Natural killer cell (primary cell): ENCODE measurements around the gene UXS1. TPM values are rescaled to one million over a fixed set of nuclear protein-coding genes. Genes with fewer than 3 reads are reported as not detected.

Experiments used
- ATAC-seq, 3 donors: fragments of 150-1000 bp in 2 of 3; fragments of 200-7000 bp in 1 of 3; cut with Tn5 transposase; 1 replicate in 1 of 3; 2 replicates in 2 of 3; pipeline ENCODE4 v1.10.0; 2021; ENCODE audit warnings: mild to moderate bottlenecking in 2 of 3, moderate library complexity in 2 of 3
- DNase-seq, 2 donors: peaks; one replicate each; pipeline versions ENCODE4 v3.0.0 to v3.0.0-alpha.2; 2013 to 2021; ENCODE audit warnings: mixed read lengths in 1 of 2
- H3K27ac ChIP-seq: one replicate; pipeline ENCODE4 v1.5.1; 2013; ENCODE audit warnings: mild to moderate bottlenecking, low read length
- H3K27me3 ChIP-seq: one replicate; pipeline ENCODE4 v1.6.1; 2013; ENCODE audit warnings: low read length; ENCODE audit not compliant: control insufficient read depth, insufficient read depth
- H3K36me3 ChIP-seq: one replicate; pipeline ENCODE4 v1.6.1; 2013; ENCODE audit warnings: low read length; ENCODE audit not compliant: control insufficient read depth, insufficient read depth
- H3K4me1 ChIP-seq: one replicate; pipeline ENCODE4 v1.6.1; 2013; ENCODE audit warnings: low read length; ENCODE audit not compliant: control insufficient read depth, insufficient read depth
- H3K4me3 ChIP-seq: one replicate; pipeline ENCODE4 v1.5.1; 2013; ENCODE audit warnings: low read length
- H3K9me3 ChIP-seq: one replicate; pipeline ENCODE4 v1.6.1; 2013; ENCODE audit warnings: low read length; ENCODE audit not compliant: control insufficient read depth, insufficient read depth
- H3K27ac Mint-ChIP-seq, 2 donors: one replicate each; pipeline ENCODE4 v1.8.0; 2022; ENCODE audit warnings: mild to moderate bottlenecking in 2 of 2, mixed read lengths in 2 of 2, moderate library complexity in 1 of 2
- H3K27me3 Mint-ChIP-seq, 2 donors: one replicate each; pipeline ENCODE4 v1.8.0; 2022; ENCODE audit warnings: low read depth in 2 of 2, mixed read lengths in 2 of 2
- H3K36me3 Mint-ChIP-seq: one replicate; pipeline ENCODE4 v1.8.0; 2022; ENCODE audit warnings: mixed read lengths
- H3K4me1 Mint-ChIP-seq, 2 donors: one replicate each; pipeline ENCODE4 v1.8.0; 2022; ENCODE audit warnings: mixed read lengths in 2 of 2
- H3K4me3 Mint-ChIP-seq: one replicate; pipeline ENCODE4 v1.8.0; 2022; ENCODE audit warnings: mild to moderate bottlenecking, moderate library complexity, mixed read lengths
- H3K9me3 Mint-ChIP-seq, 2 donors: one replicate each; pipeline ENCODE4 v1.8.0; 2022; ENCODE audit warnings: mixed read lengths in 2 of 2
- WGBS: methylation state at CpG from one replicate; pipeline ENCODE4 v1.1.7; 2013; ENCODE audit warnings: missing lambda C conversion rate; ENCODE audit not compliant: insufficient coverage; 5-methylcytosine and 5-hydroxymethylcytosine counted together
- intact Hi-C: fragments of 100-400 bp; cut with micrococcal nuclease; formaldehyde crosslinking; loops from one replicate; pipeline ENCODE4 v1.14.2; 2022
- total RNA-seq, 4 donors: library from RNA; stranded (reverse); fragments of 120-200 nt in 1 of 4; gene quantifications; one replicate each; pipeline versions ENCODE4 v1.2.3 to v1.2.4, GENCODE V29; 2013 to 2022
- TF ChIP-seq, protein P1 (sequence below): fragments of 200-600 bp; IDR thresholded peaks from one replicate; pipeline ENCODE4 v1.8.0; 2022; ENCODE audit warnings: antibody characterized with exemption

Gene UXS1
- total RNA-seq, 3 donors from 2014 or later (not counting 1 experiment from before 2014, with no cell fraction given), result 36.3 to 60.4 (median 37.5) TPM

DNA sequence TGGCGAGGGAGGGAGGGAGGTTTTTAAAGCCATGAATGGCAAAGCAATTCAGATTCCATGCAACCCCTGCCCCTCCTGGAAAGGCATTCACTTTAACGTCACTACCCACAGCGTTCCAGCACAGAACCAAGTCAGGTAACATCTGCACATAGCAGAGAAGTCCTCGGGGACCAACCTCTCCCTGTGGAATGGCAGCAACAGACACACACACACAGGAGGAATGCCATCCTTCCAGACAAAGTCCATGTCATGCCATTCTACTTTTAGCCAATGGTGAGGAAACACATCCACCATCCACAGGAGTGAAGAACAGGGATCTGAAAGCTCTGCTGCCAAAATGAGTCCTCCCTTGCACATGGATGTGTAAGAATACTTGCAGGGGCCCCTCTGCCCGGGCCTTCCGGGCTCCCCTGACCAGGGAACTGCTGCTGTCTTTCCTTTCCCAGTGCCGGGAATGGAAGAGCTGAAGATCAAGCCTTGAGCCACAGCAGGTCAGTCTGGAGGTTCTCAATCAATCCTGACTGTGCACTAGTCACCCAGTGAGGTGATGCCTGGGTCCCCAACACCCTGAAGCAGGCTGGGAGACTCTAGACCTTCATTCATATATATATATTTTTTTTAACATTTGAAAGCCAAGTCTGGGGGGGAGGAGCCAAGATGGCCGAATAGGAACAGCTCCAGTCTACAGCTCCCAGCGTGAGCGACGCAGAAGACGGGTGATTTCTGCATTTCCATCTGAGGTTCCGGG is 63.7 kb downstream of the UXS1 start:
- H3K27ac Mint-ChIP-seq, result no peak overlapping the region
- intact Hi-C loops, result no loop called here
- ATAC-seq (peak in 1 of 3 donors; percentile 35), DNase-seq (no peak)
- Histone ChIP-seq H3K4me1 (no peaks in the 10 kb centered on the region), H3K27ac (no peak overlapping the region), H3K36me3 (peaks cover 21% of the 10 kb centered on the region), H3K4me3 (no peak overlapping the region), H3K9me3 (no peaks in the 10 kb centered on the region), H3K27me3 (no peaks in the 10 kb centered on the region)
- 86% methylated on average over 12 of the region's 13 CpGs for WGBS
- H3K4me3 Mint-ChIP-seq, result peak overlapping the region; percentile 69
- no peaks in the 10 kb centered on the region for H3K27me3 Mint-ChIP-seq
- no peaks in the 10 kb centered on the region for H3K9me3 Mint-ChIP-seq
- no peaks in the 10 kb centered on the region for H3K36me3 Mint-ChIP-seq
- TF ChIP-seq, protein P1, sequence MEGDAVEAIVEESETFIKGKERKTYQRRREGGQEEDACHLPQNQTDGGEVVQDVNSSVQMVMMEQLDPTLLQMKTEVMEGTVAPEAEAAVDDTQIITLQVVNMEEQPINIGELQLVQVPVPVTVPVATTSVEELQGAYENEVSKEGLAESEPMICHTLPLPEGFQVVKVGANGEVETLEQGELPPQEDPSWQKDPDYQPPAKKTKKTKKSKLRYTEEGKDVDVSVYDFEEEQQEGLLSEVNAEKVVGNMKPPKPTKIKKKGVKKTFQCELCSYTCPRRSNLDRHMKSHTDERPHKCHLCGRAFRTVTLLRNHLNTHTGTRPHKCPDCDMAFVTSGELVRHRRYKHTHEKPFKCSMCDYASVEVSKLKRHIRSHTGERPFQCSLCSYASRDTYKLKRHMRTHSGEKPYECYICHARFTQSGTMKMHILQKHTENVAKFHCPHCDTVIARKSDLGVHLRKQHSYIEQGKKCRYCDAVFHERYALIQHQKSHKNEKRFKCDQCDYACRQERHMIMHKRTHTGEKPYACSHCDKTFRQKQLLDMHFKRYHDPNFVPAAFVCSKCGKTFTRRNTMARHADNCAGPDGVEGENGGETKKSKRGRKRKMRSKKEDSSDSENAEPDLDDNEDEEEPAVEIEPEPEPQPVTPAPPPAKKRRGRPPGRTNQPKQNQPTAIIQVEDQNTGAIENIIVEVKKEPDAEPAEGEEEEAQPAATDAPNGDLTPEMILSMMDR, result no peak
- peaks cover 4 to 5% of the 10 kb centered on the region in 2 donors for H3K4me1 Mint-ChIP-seq

DNA sequence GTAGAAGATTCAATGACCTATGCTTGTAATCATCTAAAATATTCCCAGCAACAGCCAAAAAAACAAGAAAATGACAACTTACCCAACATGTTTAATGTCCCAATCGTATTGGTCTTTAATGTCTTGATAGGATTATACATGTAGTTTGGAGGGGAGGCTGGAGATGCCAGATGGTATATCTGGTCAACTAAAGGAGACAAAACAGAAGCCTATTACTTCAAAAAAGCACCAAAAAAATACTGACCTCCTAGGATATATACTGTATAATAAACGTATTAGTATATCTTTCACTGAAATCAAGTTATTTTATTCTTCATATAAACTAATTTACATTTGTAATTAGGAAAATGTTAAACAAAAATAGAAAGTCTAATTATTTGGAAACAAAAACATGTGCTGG is 64.5 kb downstream of the UXS1 start:
- no peak overlapping the region for H3K4me3 ChIP-seq
- ATAC-seq, result no peak
- Mint-ChIP-seq H3K27ac (peak overlapping the region; percentile 2 to 22), H3K36me3 (no peaks in the 10 kb centered on the region), H3K27me3 (no peaks in the 10 kb centered on the region), H3K4me1 (peaks cover 4 to 5% of the 10 kb centered on the region in 2 donors), H3K9me3 (no peaks in the 10 kb centered on the region), H3K4me3 (no peak overlapping the region)
- H3K27me3 ChIP-seq, result no peaks in the 10 kb centered on the region
- peaks cover 28% of the 10 kb centered on the region for H3K36me3 ChIP-seq
- H3K4me1 ChIP-seq, result no peaks in the 10 kb centered on the region
- intact Hi-C loops, result no loop called here
- DNase-seq, result no peak
- TF ChIP-seq, protein P1, result no peak
- no peak overlapping the region for H3K27ac ChIP-seq
- no peaks in the 10 kb centered on the region for H3K9me3 ChIP-seq
- no CpG with 5 or more reads among the region's 2 CpGs for WGBS

DNA sequence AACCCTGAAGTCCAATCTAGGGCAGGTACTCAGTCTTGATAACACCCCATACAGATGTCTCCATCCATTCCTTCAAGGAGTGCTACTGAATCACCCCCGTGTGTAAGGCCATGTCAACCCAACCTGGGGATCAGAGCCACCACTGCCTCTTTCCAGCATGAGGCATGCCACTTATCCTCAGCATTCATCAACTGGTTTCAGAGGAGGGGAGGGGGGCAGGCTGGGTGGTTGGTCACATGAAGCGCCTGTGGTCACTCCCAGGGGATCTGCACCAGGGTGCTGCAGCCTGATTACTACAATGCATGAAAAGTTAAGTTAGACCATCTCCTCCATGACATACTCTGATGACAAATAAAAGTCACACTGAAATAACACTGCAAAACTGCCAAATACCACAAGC is 65.0 kb downstream of the UXS1 start:
- Histone ChIP-seq H3K27me3 (no peaks in the 10 kb centered on the region), H3K36me3 (peaks cover 28% of the 10 kb centered on the region), H3K4me3 (no peak overlapping the region), H3K9me3 (no peaks in the 10 kb centered on the region), H3K4me1 (no peaks in the 10 kb centered on the region), H3K27ac (no peak overlapping the region)
- no peak for DNase-seq
- TF ChIP-seq, protein P1, result no peak
- 100% methylated on average over 2 of the region's 2 CpGs for WGBS
- Mint-ChIP-seq H3K36me3 (no peaks in the 10 kb centered on the region), H3K4me1 (peaks cover 4 to 5% of the 10 kb centered on the region in 2 donors), H3K27me3 (no peaks in the 10 kb centered on the region), H3K4me3 (no peak overlapping the region), H3K9me3 (no peaks in the 10 kb centered on the region), H3K27ac (peak overlapping the region; percentile 2 to 22)
- no peak for ATAC-seq
- intact Hi-C loops, result no loop called here
